GM13976 (cell line): ENCODE measurements around the gene LRCOL1.
"Not testable (repeated sequence)": the region's sequence is repeated elsewhere in the genome, so short reads cannot be mapped to it uniquely, and the experiment has no call there.

Source experiments
- DNase-seq: peaks from one replicate; pipeline ENCODE4 v3.0.0; 2012; ENCODE audit warnings: low spot score
- in situ Hi-C: fragments of 300-500 bp; cut with MboI; formaldehyde crosslinking; loops from one replicate; pipeline ENCODE4 v1.12.0; 2022; ENCODE audit warnings: low sequenced_read_pairs, mixed read lengths, inconsistent platforms; ENCODE audit not compliant: unreplicated experiment
- TF ChIP-seq, protein P1 (sequence below): IDR thresholded peaks from 2 replicates; pipeline ENCODE4 v1.5.1; 2012; ENCODE audit warnings: borderline replicate concordance, mild to moderate bottlenecking; ENCODE audit not compliant: insufficient read depth; ENCODE audit errors: extremely low read depth, missing control alignments, control extremely low read depth

Gene LRCOL1

GRCh38 chr12:132601171-132601883, 9.1 kb downstream of the LRCOL1 start:
- DNase-seq = no peak
- in situ Hi-C loops = loop anchor here (25.0 kb wide), 1 partner anchor 189 kb away; no protein-coding TSS in a partner anchor
- TF ChIP-seq, protein P1, sequence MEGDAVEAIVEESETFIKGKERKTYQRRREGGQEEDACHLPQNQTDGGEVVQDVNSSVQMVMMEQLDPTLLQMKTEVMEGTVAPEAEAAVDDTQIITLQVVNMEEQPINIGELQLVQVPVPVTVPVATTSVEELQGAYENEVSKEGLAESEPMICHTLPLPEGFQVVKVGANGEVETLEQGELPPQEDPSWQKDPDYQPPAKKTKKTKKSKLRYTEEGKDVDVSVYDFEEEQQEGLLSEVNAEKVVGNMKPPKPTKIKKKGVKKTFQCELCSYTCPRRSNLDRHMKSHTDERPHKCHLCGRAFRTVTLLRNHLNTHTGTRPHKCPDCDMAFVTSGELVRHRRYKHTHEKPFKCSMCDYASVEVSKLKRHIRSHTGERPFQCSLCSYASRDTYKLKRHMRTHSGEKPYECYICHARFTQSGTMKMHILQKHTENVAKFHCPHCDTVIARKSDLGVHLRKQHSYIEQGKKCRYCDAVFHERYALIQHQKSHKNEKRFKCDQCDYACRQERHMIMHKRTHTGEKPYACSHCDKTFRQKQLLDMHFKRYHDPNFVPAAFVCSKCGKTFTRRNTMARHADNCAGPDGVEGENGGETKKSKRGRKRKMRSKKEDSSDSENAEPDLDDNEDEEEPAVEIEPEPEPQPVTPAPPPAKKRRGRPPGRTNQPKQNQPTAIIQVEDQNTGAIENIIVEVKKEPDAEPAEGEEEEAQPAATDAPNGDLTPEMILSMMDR = no peak

GRCh38 chr12:132600048-132601032, 10.0 kb downstream of the LRCOL1 start:
- DNase-seq = peak; percentile 83
- in situ Hi-C loops = loop anchor here (25.0 kb wide), 1 partner anchor 188 kb away; no protein-coding TSS in a partner anchor
- TF ChIP-seq, protein P1 = peak; percentile 65

DNA sequence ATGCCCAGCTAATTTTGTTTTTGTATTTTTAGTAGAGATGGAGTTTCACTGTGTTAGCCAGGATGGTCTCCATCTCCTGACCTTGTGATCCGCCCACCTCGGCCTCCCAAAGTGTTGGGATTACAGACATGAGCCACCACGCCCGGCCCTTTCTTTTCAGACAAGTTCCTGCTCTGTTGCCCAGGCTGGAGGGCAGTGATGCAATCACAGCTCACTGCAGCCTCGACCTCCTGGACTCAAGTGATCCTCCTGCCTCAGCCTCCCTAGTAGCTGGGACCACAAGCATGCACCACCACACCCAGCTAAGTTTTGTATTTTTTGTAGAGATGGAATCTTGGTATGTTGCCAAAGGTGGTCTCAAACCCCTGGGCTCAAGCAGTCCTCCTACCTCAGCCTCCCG, 10.9 kb downstream of the LRCOL1 start:
- DNase-seq, in situ Hi-C loops: not testable (repeated sequence)

DNA sequence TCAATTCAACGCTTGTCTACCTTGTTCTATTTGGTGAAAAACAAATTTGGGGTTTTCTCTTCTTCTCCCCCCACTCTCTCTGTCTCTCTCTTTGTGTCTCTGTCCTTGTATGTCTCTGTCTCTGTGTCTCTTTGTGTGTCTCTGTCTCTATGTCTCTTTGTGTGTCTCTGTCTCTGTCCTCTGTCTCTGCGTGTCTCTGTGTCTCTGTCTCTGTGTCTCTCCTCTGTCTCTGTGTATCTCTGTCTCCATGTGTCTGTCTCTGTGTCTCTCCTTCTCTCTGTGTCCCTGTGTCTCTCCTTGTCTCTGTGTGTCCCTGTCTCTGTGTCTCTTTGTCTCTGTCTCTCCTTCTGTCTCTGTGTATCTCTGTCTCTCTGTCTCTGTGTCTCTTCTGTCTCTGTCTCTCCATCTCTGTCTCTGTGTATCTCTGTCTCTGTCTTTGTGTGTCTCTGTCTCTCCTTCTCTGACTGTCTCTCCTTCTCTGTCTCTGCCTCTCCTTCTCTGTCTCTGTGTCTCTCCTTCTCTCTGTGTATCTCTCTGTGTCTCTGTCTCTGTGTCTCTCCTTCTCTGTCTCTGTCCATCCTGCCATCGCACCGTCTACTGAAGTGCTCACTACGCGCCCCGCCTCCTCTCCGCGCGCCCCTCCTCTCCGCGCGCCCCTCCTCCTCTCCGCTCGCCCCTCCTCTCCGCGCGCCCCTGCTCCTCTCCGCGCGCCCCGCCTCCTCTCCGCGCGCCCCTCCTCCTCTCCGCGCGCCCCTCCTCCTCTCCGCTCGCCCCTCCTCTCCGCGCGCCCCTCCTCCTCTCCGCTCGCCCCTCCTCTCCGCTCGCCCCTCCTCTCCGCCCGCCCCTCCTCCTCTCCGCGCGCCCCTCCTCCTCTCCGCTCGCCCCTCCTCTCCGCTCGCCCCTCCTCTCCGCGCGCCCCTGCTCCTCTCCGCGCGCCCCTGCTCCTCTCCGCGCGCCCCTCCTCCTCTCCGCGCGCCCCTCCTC, 12.8 kb downstream of the LRCOL1 start:
- DNase-seq = no peak
- in situ Hi-C loops = no loop called here
- TF ChIP-seq, protein P1 = no peak

- in situ Hi-C loops = no loop called here
- DNase-seq = no peak
- TF ChIP-seq, protein P1 = no peak
Observed at GRCh38 chr12:132596016-132596415, 14.4 kb downstream of the LRCOL1 start.

DNA sequence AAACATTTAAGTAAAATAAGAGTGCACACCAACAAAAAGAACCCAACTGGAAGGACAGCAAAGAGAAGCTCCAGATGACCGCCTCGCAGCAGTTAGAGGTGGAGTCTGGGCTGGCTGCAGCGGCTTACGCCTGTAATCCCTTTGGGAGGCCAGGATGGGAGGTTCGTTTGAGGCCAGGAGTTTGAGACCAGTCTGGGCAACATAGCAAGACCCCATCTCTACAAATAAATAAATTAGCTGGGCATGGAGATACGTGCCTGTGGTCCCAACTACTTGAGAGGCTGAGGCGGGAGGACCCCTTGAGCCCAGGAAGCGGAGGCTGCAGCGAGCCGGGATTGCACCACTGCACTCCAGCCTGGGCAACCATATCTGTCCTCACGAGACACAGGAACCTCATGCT, 15.2 kb downstream of the LRCOL1 start:
- in situ Hi-C loops = no loop called here
- DNase-seq = no peak
- TF ChIP-seq, protein P1 = no peak
